GM19455 (cell line): Measurements from ENCODE around the gene LCN10.
"Not testable (repeated sequence)": the region's sequence is repeated elsewhere in the genome, so short reads cannot be mapped to it uniquely, and the experiment has no call there.

Experiments
- ATAC-seq: cut with Tn5 transposase; IDR thresholded peaks from one replicate; pipeline ENCODE4 v1.9.1; 2021; ENCODE audit not compliant: unreplicated experiment

Gene LCN10

DNA sequence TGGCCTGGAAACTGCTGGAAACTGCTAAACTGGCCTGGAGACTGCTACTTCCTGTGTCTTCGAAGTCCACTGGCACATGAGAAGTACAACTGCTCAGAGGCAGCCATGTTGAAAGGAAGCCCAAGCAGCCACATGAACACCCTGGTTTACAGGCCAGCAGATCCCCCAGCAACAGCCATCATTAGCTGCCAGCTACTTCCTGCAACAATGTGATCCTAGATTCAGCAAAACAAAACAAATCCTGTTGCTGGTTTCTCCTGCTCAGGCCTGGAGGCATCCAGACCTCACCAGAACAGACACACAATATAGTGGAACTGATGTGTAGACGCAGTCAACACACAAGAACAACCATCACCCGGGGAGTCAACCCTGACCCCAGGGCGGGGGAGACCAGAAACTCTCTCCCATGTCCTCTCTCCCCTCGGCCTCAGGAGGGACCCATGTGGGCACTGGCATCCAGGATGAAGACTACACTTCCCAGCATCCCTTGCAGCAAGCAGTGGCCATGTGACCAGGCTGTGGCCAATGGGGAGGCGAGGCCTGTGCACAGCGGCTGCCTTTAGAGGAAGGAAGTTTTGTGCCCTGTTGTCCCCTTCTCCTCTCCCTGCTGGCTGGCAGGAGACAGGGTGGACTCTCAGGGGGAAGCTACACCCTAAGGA, 30.8 kb upstream of the LCN10 start:
- no peak for ATAC-seq

DNA sequence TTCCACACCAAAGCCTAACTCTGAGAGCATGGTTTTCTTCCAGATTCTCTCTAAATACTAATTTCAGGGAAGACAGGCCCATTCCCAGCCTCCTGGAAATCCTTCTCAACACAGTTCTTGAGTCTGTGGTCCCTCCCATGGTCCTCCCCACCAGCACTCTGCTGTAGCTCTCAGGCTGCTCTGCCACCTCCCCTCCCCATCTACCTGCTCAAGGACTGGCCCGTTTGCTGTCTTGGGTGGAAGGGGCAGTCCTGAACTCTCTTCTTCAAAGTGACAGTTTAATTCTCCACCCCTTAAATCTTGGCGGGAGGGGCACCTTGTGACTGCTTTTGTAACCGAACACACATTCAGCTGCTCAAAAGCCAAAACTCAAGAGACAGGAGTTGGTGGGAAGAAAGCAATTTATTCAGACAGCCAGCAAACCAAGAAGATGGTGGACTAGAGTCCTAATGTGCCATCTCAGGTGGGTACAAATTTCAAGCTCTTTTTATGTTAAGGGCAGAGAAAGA, 29.2 kb upstream of the LCN10 start:
- ATAC-seq: no peak

DNA sequence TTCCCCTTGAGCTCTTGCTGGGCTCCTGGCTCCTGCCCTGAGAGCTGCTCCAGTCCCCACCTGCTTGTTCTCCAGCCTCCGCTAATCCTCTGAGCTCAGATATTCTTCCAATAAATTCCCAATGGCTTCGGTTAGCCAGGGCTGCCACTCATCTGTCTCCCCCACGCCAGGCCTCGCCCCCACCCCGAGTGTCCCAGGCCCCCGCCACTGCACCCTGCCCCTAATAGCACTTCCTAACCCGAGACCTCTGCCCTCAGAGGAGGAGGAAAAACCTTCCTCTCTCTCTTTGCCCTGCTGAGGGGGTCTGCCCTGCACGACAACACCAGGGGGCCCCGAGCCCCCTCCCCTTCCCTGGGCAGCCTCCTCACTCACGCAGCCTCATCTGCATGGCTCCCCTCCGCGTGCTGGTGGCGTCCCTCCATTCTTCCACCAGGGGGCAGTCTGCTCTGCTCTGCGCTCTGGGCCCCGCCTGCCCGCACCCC, 27.0 kb upstream of the LCN10 start:
- no peak for ATAC-seq

DNA sequence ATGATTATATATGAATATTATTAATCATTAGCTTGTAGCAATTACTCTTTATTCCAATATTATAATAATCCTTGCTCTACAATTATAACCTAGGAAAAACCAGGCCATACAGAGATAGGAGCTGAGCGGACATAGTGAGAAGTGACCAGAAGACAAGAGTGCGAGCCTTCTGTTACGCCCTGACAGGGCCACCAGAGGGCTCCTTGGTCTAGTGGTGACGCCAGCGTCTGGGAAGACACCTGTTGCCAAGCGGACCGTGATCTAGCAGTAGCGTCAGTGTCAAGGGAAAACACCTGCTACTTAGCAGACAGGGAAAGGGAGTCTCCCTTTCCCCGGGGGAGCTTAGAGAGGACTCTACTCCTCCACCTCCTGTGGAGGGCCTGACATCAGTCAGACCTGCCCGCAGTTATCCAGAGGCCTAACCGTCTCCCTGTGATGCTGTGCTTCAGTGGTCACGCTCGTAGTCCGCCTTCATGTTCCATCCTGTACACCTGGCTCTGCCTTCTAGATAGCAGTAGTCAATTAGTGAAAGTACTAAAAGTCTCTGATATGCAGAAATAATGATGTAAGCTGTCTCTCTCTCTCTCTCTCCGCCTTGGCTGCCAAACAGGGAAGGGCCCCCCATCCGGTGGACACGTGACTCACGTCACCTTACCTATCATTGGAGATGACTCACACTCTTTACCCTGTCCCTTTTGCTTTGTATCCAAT, 23.8 kb upstream of the LCN10 start:
- ATAC-seq: not testable (repeated sequence)

DNA sequence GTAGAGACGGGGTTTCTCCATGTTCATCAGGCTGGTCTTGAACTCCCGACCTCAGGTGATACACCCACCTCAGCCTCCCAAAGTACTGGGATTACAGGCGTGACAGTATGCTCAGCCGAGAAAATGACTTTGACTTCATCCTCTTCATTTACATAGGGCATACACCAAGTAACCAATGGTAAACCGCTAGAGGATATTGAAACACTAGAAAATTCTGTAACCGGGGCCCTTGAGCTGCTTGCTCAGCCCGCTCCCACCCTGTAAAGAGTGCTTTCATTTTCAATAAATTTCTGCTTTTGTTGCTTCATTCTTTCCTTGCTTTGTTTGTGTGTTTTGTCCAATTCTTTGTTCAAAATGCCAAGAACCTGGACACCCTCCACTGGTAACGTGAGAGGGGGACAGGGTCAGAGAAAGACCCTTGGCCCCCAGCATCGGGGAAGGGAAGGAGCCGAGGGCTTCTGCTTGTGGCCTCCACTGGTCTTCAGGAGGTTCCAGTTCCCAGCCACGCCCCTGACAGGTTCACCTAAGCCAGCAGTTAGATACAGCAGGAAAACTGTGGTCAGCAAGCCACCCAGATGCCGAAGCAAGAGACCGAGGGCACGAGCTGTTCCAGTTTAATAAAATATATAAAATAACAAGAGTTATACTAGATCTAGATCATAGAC, 23.1 kb upstream of the LCN10 start:
- ATAC-seq: not testable (repeated sequence)

DNA sequence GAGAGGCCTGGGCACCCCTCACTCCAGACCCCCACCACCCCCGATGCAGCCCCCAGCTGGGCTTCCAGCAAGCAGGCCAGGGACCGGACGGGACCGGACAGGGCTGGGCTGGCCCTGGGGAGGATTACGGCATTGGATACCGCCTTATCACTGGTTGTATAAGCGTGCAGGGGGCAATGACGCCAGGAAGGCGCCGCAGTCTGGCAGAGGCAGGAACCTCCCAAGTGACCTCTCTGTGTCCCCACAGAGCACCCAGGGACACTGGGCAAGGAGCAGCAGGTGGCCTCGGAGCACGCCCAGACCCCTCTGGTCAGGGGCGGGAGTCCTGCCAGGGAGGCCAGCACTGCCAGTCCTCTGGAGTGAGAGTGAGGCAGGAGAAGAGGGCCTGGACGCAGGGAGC, 22.3 kb upstream of the LCN10 start:
- no peak for ATAC-seq

DNA sequence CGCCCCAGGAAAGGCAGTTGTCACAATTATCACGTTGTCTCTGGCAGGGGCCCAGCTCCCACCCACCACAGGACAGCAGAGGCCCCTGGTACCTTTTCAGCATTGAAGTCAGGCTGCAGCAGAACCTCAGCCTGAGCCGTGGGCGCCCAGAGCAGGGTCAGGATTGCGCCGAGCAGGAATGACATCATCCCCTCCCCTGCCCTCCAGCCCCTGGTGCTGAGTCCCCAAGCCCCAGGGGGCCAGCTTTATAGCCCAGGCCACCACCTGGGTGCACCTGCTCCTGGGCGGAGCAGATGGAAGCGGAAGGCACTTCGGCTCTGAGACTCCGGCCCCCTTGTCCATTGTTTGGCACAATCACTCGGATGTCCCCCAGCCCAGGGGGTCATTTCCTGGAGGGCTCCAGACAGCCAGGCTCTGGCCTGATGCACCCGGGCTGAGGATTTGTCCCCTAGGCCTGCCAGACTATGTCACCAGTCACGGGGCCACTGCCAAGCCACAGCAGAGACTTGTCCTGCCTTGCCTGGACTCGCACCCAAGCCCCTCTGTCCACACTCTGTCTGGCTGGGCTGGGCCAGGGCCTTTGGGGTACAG, 21.7 kb upstream of the LCN10 start, which contains the start of gene LCN15:
Gene LCN15 (minus strand): TSS at position 218 of the 591 bp plus-strand sequence. CDS start 30 bp downstream, at position 188.
- no peak for ATAC-seq

DNA sequence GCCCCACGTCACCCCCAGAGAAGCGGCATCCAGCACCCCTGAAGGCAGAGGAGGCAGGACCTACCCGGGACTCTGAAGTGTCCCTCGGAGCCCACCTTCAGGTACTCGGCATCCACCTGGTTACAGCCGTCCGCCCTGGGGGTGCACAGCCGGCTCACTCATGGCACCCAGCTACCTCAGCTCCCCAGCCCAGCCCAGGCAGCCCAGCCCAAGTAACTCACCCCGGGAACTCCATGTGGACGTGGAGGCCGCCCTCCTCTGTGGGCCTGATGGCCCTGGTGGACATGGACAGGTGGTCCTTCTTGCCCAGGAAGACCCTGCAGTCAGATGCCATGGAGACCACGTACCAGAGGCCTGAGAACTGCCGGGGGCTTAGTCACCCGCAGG, 20.9 kb upstream of the LCN10 start:
- no peak for ATAC-seq

DNA sequence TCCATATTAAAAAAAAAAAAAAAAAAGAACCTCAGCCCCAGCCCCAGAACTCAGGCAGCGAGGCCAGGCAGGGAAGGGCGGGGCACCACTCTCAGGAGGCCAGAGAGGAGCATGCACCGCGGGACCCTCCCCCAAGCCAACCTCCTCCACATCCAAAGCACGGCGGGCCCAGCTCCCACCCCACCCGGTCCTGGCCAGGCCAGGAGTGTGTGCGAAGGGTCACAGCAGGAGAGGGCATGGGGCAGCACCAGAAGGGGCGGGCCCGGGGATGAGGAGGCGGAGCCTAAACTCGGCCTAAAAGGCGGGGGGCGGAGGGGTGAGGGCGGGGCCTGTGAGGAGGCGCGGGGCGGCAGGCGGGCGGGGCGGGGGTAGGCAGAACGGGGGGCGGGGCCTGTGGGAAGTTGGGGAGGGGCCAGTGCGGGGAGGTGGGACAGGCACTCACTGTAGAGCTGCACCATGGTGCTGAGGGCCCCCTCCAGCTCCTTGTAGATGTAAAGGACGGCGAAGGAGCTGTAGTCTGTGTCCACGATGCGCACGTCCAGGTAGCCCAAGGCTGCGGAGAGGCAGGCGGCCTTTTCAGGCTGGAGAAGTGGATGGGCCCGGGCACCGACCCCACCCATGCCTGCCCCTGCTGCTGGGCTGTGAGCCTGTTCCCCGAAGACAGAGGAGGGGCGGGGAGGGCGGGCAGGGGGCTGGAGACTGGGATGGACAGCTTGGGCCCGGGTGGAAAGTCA, 20.3 kb upstream of the LCN10 start:
- no peak for ATAC-seq

DNA sequence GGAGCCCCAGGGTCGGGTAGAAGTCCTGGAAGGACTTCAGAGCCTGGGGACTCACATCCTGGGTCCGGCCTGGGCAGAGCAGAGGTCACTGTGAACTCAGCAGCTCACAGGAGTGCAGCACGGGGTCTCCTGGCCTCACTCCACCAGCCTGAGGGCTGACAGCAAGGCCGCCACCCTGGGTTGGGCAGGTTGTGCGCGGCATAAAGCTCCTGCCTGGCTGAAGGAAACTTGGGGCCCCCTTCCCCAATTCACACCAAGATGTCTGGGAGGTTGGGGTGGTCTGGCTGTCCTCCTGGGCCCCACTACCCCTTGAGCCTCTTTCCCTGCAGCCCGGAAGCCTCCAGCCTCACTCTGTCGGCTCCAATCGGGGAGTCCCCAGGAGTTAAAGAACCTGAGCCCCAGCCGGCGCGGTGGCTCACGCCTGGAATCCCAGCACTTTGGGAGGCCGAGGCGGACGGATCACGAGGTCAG, 19.5 kb upstream of the LCN10 start:
- no peak for ATAC-seq

DNA sequence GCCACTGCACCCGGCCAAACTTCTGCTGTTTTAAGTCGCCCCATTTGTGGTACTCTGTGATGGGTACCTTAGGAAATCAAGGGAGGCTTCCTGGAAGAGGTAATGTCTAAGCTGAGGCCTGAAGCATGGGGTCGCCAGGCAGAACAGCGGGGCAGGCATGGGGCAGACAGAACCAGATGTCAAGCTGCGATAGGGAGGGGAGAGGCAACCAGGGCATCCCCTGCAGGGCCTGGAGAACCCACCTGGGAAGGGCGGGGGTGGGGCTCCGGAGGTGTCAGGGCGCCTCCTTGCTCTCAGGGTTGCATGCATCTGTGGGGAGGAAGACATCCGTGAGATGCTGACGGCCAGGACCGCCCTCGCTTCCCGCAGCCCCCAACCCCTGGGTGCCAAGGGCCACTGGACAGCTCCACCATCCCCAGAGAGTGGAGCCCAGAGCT, 18.8 kb upstream of the LCN10 start:
- ATAC-seq: no peak

DNA sequence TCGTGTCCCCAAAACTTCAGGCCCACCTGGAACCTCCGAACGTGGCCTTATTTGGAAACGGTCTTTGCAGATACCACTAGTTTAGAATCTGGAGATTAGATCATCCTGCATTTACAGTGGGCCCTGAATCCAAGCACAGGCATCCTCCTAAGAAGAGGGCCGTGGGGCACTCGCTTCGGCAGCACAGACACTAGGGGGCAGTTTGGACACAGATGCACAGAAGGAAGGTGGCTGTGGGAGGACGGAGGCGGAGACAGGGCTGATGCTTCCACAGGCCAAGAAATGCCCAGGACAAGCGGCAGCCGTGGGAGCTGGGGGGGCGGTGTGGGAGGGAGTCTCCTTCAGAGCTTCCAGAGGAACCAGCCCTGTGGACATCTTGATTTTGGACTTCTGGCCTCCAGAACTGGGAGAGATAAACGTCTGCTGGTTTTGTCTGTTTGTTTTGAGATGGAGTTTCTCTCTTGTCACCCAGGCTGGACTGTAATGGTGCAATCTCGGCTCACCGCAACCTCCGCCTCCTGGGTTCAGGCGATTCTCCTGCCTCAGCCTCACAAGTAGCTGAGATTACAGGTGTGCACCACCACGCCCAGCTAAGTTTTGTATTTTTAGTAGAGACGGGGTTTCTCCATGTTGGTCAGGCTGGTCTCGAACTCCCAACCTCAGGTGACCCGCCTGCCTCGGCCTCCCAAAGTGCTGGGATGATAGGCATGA, 18.2 kb upstream of the LCN10 start:
- not testable (repeated sequence) for ATAC-seq

DNA sequence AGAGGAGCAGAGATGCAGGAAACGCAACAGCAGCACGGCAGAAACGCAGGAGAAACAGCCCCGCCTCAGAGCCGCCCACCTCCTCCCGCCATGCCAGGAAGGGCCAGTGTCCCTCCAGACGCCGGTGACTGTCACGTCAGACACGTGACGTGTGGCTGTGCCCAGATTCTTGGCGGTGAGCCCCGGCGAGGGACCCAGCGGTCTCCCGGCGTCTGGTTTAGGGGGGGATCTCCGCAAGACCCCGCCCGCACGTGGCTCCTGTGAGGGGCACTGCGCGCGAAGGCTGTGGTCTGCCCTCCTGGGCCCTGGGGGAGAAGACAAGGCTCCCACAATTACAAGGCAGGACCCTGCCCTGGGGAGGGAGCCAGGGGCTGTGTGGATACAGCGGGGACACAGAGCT, 17.7 kb upstream of the LCN10 start:
- ATAC-seq: no peak

DNA sequence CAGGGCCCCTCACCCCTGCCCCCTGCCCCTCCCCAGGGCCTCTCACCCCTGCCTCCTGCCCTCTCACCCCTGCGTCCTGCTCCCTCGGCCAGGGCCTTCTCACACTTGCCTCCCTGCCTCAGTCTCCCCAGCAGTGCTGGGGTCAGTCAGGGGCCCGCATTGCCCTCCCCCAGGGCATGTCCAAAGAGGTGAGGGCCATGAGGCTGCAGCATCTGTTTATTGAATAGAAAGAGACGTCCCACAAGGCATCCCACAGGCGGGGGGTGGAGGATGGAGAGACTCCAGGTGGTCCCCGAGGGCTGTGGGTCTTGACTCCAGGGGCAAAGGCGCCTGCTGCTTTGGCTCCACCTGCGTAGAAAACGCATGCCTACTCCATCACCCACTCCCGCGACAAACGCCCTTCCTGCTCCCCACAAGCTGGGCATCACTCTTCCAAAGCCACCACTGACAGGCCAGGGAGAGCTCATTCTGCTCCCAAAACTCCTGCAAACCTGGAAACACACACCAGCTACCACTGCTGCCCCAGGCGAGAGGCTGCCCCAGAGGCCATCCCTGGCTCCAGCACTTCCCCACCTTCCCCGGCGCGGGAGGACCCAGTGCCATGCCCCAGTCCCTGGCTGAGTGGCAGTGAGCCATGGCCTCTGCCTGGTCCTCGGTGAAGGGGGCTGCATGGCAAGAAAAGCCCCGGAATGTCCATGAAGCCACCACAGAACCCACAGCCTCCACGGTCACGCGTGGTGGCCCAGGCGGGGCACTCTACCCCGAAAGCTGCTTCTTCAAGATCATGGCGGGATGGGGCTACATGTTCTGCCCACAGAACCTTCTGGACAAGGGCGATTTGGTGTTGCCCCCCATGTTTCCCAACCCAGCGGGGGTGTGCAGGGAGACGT, 16.9 kb upstream of the LCN10 start:
- ATAC-seq: no peak

DNA sequence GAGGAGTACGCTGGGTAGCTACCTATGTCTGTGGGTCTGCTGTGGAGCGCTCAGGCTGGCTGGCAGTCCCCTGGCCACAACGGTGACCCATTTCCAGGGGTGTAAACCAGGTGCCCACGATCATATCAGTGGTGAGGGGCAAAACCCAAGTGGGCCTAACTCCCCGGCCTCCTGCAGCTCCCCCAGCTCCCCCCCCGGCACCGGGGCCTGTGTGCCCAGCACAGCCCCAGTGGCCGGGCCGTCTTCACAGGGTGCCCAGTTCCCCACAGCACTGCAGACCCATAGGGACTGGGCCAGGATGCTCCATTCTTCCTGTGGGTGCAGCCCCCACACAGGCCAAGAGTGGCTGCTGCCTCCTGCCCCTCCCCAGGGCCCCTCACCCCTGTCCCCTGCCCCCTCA, 16.3 kb upstream of the LCN10 start:
- ATAC-seq: no peak

DNA sequence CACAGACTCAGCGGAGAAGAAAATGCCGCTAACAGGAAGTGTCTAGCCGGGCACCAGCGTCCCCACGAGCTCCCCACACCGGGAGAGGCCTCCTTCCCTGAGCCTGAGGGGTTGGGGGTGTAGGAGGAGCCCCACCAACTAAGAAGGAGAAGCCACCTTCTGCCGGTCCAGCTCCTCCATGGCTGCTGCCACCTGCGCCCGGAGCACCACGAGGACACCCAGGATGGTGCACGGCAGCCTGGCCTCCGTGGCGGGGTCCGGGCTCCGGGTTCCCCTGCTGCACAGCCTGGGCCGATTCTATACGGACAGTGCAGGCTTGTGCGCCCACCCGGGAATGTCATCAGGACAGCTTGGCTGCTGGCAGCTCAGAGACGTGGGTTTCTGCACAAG, 15.0 kb upstream of the LCN10 start:
- no peak for ATAC-seq

DNA sequence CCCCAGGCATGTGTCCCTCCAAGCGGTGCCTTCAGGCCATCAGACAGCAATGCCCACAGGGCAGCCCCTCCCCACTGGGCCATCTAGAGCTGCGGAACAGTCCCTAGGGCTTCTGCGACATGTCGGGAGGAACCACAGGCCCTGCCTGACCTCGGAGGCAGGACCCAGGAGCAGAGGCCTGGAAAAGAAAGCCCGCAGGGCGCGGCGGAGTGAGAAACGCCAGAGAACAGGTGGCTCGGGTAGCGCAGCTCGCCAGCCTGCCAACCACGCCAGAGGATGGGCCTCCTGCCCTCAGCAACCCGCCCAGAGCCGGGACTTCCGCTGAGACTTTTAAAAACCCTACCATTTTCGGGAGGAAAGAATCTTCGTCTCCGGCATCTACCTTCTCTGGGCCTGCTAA, 14.6 kb upstream of the LCN10 start:
- ATAC-seq: no peak

DNA sequence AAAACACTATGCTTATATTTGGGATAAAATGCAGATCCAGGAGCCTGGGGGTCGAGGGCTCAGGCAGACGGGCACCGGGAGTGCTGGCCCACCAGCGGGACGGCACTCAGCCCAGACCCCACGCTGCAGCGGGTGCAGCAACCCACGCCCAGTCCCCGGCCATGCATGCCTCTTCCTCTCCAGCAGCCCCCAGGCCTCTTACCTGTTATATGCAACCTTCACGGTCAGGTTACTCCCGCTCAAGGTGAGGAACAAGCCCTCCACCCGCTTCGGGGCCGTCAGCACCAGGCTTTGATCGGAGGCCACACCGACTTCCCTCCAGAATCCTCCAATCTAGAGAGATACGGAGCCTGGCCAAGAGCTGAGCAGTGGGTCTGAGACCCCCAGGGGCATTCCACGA, 14.1 kb upstream of the LCN10 start:
- ATAC-seq: no peak

DNA sequence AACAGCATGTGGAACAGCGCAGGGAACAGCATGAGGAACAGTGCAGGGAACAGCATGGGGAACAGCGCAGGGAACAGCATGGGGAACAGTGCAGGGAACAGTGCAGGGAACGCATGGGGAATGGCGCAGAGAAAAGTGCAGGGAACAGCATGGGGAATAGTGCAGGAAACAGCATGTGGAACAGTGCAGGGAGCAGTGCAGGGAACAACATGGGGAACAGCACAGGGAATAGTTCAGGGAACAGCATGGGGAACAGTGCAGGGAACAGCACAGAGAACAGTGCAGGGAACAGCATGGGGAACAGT, 13.3 kb upstream of the LCN10 start:
- ATAC-seq: no peak
